Right atrium auricular region (tissue), 2 donors: Measurements from ENCODE around the gene TMEM184C. TPM values are rescaled to one million over a fixed set of nuclear protein-coding genes. Genes with fewer than 3 reads are reported as not detected.

ENCODE experiments used
- DNase-seq: peaks from one replicate; pipeline ENCODE4 v3.0.0-alpha.2; 2019; ENCODE audit warnings: low spot score
- H3K27ac ChIP-seq, 2 donors: fragments of 200-600 bp; sonication (generic); 1 replicate in 1 of 2; 2 replicates in 1 of 2; pipeline ENCODE4 v1.5.1; 2016 to 2019
- H3K27me3 ChIP-seq, 2 donors: fragments of 200-600 bp; sonication (generic); one replicate each; pipeline versions ENCODE4 v1.5.1 to v1.6.0; 2017 to 2019
- H3K36me3 ChIP-seq: fragments of 200-600 bp; sonication (generic); one replicate; pipeline ENCODE4 v1.5.1; 2016
- H3K4me1 ChIP-seq, 2 donors: fragments of 200-600 bp; sonication (generic); one replicate each; pipeline versions ENCODE4 v1.5.1 to v1.6.0; 2017 to 2019
- H3K4me3 ChIP-seq, 2 donors: fragments of 200-600 bp; sonication (generic); 1 replicate in 1 of 2; 2 replicates in 1 of 2; pipeline ENCODE4 v1.5.1; 2017 to 2019; ENCODE audit warnings: mild to moderate bottlenecking in 1 of 2, moderate library complexity in 1 of 2
- H3K9me3 ChIP-seq, 2 donors: fragments of 200-600 bp; sonication (generic); one replicate each; pipeline ENCODE4 v1.5.1; 2019
- CTCF ChIP-seq, 2 donors: fragments of 200-600 bp; sonication (generic); IDR thresholded peaks; one replicate each; pipeline ENCODE4 v1.5.1; 2019; ENCODE audit warnings: antibody characterized with exemption in 2 of 2
- total RNA-seq, 2 donors: library from RNA; depleted of rRNA; stranded (reverse); fragments of >200 nt; gene quantifications; one replicate each; pipeline ENCODE4 v1.1.0, GENCODE V29; 2016

TMEM184C gene
- total RNA-seq, 2 donors from 2014 or later: 20.9 to 27.5 TPM

- no peak overlapping the region for H3K27ac ChIP-seq
- no peak for TF ChIP-seq CTCF (IDR thresholded peaks at IDR 0.05)
- no peaks in the 10 kb centered on the region for H3K9me3 ChIP-seq
- H3K4me3 ChIP-seq: no peak overlapping the region
- H3K4me1 ChIP-seq: no peaks in the 10 kb centered on the region
- no peak for DNase-seq
- no peaks in the 10 kb centered on the region for H3K27me3 ChIP-seq
- H3K36me3 ChIP-seq: peaks cover 33% of the 10 kb centered on the region
Observed at GRCh38 chr4:147655639-147656038, 38.4 kb downstream of the TMEM184C start.

GRCh38 chr4:147658501-147658900 is 41.3 kb downstream of the TMEM184C start:
- TF ChIP-seq CTCF (IDR thresholded peaks at IDR 0.05): no peak
- no peaks in the 10 kb centered on the region for H3K27me3 ChIP-seq
- no peaks in the 10 kb centered on the region for H3K4me1 ChIP-seq
- DNase-seq: no peak
- H3K4me3 ChIP-seq: no peak overlapping the region
- no peak overlapping the region for H3K27ac ChIP-seq
- peaks cover 34% of the 10 kb centered on the region for H3K36me3 ChIP-seq
- H3K9me3 ChIP-seq: no peaks in the 10 kb centered on the region

- Histone ChIP-seq H3K27me3 (no peaks in the 10 kb centered on the region), H3K36me3 (no peaks in the 10 kb centered on the region), H3K9me3 (no peaks in the 10 kb centered on the region), H3K4me3 (no peak overlapping the region), H3K27ac (no peak overlapping the region), H3K4me1 (peaks cover 0 to 11% of the 10 kb centered on the region in 2 donors)
- no peak for TF ChIP-seq CTCF (IDR thresholded peaks at IDR 0.05)
- no peak for DNase-seq
Observed at GRCh38 chr4:147674073-147674472, 56.9 kb downstream of the TMEM184C start.

GRCh38 chr4:147674496-147674895 is 57.3 kb downstream of the TMEM184C start:
- H3K9me3 ChIP-seq: no peaks in the 10 kb centered on the region
- no peak overlapping the region for H3K27ac ChIP-seq
- no peaks in the 10 kb centered on the region for H3K27me3 ChIP-seq
- DNase-seq: no peak
- no peaks in the 10 kb centered on the region for H3K36me3 ChIP-seq
- H3K4me1 ChIP-seq: peaks cover 0 to 11% of the 10 kb centered on the region in 2 donors
- TF ChIP-seq CTCF (IDR thresholded peaks at IDR 0.05): no peak
- H3K4me3 ChIP-seq: no peak overlapping the region

- H3K27ac ChIP-seq: no peak overlapping the region
Observed at GRCh38 chr4:147678106-147678505, 60.9 kb downstream of the TMEM184C start.

More at GRCh38 chr4:147678106-147678505, 60.9 kb downstream of the TMEM184C start:
- Histone ChIP-seq H3K4me3 (no peak overlapping the region), H3K4me1 (peaks cover 0 to 19% of the 10 kb centered on the region in 2 donors), H3K36me3 (no peaks in the 10 kb centered on the region), H3K9me3 (no peaks in the 10 kb centered on the region), H3K27me3 (no peaks in the 10 kb centered on the region)
- DNase-seq: no peak
- no peak for TF ChIP-seq CTCF (IDR thresholded peaks at IDR 0.05)
